Putamen (tissue), 1 donor: ENCODE results near the gene ZNF496.
"Not testable (repeated sequence)": the region's sequence is repeated elsewhere in the genome, so short reads cannot be mapped to it uniquely, and the experiment has no call there.

Source experiments
- DNase-seq: peaks from one replicate; pipeline ENCODE4 v3.0.0-alpha.2; 2016; ENCODE audit warnings: low spot score

The ZNF496 gene

GRCh38 chr1:247359559-247359958 is 27.9 kb upstream of the ZNF496 start:
- no peak for DNase-seq

- DNase-seq: no peak
Measured at GRCh38 chr1:247358920-247359319, 27.3 kb upstream of the ZNF496 start.

DNA sequence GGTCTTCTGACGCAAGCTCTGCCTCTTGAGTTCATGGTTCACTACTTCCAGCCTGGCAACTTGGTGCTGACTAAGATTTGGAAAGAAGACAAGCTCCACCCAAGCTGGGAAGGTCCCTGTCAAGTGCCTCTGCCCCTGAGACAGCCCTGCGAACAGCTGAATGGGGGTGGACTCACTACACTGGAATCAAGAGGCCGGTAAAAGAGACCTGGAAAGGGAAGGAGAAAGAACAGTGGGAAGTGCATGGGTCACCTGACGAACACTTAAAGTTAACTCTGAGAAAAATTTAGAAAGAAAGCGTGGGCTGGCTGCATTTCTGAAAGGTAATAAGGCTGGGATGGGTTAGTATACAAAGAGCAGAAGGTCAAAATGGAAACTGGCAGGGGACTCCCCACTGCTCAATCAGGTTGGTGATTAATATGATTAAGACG is 26.1 kb upstream of the ZNF496 start:
- DNase-seq: no peak

GRCh38 chr1:247357052-247357780 is 25.5 kb upstream of the ZNF496 start:
- DNase-seq: no peak

DNA sequence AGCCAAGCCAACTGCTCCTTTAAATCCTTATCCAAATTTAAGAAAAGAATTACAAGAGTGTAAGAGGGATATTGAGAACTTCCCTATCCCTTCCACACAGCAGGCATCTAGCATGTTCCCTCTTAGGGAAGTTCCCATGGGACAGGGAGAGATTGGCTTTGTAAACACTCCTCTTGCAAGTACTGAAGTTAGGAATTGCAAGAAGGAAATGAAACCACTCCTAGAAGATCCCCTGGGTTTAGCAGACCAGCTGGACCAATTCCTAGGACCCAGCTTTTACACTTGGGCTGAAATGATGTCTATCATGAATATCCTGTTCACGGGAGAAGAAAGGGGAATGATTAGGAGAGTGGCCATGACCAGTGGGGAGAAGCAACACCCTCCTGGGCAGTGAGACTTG is 23.5 kb upstream of the ZNF496 start:
- not testable (repeated sequence) for DNase-seq

- DNase-seq: no peak
Measured at GRCh38 chr1:247352175-247352574, 20.5 kb upstream of the ZNF496 start.

- DNase-seq: no peak
Measured at GRCh38 chr1:247350587-247350986, 18.9 kb upstream of the ZNF496 start.

DNA sequence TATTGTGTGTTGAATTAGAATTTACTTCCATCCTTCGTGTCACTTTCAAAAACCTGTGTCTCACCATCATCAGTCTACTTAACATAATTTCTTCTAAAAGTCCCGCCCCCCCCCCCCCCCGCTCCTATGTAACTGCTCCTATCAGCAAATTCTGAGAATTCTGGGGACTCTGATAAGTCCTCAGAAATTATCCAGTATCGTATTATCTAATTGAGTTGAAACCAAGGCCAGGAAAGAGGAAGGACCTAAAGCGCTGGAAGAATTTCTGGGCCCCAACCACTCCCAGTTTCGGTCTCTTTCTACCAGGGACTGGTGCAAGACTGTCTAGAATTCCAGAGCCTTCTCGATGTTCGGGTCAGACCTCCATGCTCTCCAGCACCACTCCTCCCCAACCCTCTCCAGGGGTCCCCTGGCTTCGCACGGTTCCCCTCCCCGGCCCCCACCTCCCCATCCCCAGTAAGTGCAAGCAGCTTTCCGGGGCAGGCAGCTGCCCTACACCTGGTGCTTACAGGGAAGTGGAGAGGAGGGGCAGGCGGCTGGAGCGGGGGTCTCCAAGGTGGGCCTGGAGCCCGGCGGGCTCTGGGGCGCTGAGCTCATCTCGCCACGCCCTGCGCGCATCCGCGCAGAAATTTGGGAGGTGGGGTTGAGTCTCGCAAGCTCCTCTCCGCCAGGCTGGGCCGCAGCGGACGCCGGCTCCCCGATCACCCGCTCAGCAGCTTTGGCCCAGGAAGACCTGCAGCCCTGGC is 16.0 kb upstream of the ZNF496 start:
- no peak for DNase-seq

DNA sequence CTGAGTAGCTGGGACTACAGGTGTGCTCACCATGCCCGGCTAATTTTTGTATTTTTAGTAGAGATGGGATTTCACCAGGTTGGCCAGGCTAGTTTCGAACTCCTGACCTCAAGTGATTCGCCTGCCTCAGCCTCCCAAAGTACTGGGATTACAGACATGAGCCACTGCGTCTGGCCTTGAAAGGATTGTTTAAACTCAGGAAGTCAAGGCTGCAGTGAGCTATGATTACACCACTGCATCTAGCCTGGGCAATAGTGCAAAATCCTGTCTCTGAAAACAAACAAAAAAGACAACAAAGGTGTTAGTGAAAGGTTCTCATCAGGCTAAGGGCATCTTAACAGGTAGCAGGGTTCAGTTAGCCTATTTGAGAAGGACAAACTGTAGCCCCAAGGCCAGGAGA is 14.2 kb upstream of the ZNF496 start:
- DNase-seq: no peak

- no peak for DNase-seq
Measured at GRCh38 chr1:247343801-247344200, 12.1 kb upstream of the ZNF496 start.

DNA sequence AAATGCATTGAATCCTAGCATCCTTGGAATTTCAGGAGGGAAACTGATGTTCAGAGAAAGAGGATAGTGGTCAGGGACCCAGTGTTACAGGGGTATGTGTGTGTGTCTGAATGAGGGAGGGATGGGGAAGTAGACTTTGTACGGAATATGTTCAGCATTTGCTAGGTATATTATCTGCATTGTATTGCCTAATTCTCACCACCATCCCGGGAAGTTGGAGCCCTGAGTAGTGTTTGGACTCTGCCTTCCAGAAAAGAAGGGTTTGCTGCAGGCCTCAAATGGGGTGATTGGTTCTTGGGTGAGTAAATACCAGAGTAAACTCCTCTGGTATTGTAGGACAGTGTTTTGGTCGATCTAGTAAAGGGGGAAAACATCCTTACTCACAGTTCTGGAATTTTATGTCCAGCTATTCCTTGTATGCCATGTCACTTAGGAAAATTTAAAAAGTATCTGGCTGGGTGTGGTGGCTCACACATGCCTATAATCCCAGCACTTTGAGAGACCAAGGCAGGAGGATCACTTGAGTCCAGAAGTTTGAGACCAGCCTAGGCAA is 7.1 kb upstream of the ZNF496 start:
- no peak for DNase-seq

GRCh38 chr1:247337961-247338360 is 6.3 kb upstream of the ZNF496 start:
- DNase-seq: no peak

- DNase-seq: no peak
Measured at GRCh38 chr1:247337250-247337746, 5.6 kb upstream of the ZNF496 start.

- no peak for DNase-seq
Measured at GRCh38 chr1:247336390-247336789, 4.7 kb upstream of the ZNF496 start.

- no peak for DNase-seq
Measured at GRCh38 chr1:247335882-247336281, 4.2 kb upstream of the ZNF496 start.

GRCh38 chr1:247334378-247335133 is 2.9 kb upstream of the ZNF496 start:
- no peak for DNase-seq

GRCh38 chr1:247332623-247333361 is 1.1 kb upstream of the ZNF496 start:
- DNase-seq: peak; percentile 11

DNA sequence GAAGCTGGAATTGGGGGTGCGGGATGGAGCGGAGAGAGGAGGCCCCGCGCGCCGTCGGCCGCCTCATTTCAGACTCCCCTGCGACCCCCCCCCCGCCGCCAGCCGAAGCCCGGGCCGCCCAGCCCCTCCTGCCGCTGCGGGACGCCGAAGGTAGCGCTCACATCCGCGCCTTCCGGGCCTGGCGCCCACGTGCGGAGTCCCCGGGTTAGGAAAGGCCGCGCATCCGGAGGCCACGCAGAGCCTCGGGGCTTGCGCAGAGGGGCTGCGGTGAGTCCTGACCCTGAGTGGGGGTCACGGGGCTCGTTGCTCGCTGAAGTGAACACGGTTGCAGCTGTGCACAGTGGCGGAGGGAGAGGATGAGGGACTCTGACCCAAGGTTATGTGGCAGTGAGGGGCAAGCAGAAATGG is 552 bp upstream of the ZNF496 start:
- peak; percentile 26 for DNase-seq

DNA sequence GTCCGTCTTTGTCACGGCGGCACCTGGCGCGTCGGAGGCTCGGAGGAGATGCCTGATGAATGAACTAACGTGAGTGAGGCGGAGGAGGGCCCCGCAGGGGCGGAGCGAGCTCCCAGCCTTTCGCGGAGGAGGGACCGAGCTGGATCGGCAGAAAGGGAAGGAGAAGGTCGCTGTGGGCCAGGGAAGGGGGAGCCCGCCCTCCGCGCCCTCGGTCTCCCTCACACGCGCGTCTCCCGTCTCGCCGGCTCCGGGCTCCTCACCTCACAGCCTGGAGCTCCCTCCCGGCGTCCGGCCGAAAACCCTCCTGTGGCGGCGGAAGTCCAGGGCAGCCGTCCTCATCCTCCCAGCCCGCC is 519 bp downstream of the ZNF496 start:
- DNase-seq: peak; percentile 58

DNA sequence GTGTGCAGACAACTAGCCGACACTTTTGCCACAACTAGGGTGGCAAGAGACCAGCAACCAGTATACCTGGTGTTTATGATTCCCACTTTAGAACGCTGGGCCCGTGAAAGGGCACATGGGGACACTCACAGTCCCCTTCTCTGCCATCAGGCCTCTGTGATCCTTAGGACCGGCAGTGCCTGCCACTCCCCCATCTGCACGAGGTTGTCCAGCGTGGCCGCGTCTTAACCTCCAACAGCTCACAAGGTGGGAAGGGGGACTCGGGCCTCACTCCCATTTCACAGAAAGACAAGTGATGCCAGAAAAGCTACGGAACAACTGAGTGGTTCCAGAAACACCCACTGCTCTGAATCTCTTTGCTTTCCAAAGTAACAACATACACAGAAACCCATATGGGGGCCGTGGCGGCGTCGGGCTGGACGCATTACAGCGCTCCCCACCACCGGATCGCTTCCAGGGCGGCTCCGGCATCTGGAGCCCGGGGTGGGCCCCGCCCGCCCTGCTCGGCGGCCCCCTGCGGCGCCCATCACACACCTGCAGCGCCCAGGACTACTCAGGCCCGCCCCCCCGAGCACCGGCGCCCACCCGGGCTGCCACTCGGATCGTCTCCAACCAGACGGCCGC is 1.0 kb downstream of the ZNF496 start:
- DNase-seq: no peak

- DNase-seq: no peak
Measured at GRCh38 chr1:247329097-247329617, 2.5 kb downstream of the ZNF496 start.
